NCI-H526 (cell line): ENCODE results near the gene CHD3.
"Not testable (repeated sequence)": the region's sequence is repeated elsewhere in the genome, so short reads cannot be mapped to it uniquely, and the experiment has no call there.

ENCODE experiments used
- DNase-seq, 2 experiments: peaks; one replicate each; lab custom pipeline; 2025; lab: John Stamatoyannopoulos, UW

CHD3 gene

DNA sequence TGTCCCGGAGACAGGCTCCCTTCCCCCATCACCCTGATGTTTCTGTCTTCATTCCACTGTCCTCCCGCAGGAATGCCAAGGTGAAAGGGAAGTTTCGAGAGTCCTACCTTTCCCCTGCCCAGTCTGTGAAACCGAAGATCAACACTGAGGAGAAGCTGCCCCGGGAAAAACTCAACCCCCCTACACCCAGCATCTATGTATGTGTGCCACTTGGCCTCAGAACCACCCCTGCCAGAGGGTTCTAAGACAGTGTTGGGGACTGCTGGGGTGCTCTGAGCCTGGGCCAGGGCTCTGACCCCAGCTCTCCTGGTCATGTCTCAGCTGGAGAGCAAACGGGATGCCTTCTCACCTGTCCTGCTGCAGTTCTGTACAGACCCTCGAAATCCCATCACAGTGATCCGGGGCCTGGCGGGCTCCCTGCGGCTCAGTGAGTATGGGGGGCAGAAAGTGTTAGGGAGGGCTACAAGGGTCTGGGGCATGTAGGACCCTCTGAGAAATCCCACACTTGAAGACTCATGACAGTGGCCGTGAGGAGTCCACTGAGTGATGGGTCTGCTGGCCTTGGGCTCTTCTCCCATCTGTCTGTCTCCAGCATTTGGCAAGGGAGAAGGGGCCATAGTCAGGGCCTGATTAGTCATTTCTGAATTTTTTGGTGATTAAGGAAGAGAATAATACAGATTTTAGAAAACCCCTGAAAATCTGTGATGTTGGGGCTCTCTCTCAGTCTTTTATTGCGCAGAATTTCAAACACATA lies 38.7 kb upstream of the CHD3 start:
- no peak for DNase-seq

DNA sequence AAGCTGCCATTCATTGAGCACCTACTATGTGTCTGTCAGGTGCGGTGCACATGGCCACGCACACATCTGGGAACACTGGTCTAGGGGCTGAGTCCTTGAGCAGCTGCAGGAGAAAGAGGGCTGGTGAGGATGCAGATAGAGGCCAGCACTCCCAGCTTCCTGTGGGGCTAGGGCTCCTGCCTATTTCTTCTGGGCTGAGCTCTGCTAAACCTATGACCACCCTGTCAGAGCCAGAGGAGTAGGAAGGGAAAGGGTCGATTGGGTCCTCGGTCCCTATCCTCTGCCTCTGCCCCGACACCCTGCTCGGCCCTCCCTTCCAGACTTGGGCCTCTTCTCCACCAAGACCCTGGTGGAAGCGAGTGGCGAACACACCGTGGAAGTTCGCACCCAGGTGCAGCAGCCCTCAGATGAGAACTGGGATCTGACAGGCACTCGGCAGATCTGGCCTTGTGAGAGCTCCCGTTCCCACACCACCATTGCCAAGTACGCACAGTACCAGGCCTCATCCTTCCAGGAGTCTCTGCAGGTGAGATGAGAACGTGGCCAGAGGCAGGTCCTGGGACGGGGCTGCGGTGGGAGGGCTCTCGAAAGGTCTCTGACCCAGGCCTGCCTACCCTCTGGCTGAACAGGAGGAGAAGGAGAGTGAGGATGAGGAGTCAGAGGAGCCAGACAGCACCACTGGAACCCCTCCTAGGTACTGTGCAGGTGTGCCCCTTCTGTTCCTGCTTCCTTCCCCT lies 37.7 kb upstream of the CHD3 start:
- no peak for DNase-seq

GRCh38 chr17:7851438-7852261 lies 36.9 kb upstream of the CHD3 start:
- DNase-seq = peak; percentile 42 to 94

DNA sequence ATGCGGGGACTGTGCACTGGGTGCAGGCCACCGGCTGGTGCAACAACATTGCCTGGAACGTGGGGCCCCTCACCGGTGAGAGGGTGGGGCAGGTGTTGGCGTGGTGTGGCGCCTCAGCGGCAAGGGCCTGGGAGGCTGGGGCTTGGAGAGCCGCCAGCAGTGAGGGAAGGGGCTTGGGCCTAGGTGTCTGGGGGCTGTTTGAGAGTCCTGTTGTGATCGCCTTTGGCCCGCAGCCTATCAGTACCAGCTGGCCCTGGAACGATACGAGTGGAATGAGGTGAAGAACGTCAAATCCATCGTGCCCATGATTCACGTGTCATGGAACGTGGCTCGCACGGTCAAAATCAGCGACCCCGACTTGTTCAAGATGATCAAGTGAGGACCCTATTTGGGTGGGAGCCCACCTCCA lies 36.3 kb upstream of the CHD3 start:
- no peak for DNase-seq

DNA sequence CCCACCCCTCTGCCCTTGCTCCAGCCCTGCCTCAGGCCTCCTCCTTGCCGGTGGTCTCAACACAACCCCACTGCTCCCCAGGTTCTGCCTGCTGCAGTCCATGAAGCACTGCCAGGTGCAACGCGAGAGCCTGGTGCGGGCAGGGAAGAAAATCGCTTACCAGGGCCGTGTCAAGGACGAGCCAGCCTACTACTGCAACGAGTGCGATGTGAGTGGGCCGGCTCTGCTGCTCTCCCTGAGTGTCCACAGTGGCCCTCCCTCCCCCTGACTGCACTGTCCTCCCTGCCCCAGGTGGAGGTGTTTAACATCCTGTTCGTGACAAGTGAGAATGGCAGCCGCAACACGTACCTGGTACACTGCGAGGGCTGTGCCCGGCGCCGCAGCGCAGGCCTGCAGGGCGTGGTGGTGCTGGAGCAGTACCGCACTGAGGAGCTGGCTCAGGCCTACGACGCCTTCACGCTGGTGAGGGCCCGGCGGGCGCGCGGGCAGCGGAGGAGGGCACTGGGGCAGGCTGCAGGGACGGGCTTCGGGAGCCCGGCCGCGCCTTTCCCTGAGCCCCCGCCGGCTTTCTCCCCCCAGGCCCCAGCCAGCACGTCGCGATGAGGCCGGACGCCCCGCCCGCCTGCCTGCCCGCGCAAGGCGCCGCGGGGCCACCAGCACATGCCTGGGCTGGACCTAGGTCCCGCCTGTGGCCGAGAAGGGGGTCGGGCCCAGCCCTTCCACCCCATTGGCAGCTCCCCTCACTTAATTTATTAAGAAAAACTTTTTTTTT lies 35.5 kb upstream of the CHD3 start:
- no peak for DNase-seq

GRCh38 chr17:7853691-7854038 lies 34.9 kb upstream of the CHD3 start:
- no peak for DNase-seq

DNA sequence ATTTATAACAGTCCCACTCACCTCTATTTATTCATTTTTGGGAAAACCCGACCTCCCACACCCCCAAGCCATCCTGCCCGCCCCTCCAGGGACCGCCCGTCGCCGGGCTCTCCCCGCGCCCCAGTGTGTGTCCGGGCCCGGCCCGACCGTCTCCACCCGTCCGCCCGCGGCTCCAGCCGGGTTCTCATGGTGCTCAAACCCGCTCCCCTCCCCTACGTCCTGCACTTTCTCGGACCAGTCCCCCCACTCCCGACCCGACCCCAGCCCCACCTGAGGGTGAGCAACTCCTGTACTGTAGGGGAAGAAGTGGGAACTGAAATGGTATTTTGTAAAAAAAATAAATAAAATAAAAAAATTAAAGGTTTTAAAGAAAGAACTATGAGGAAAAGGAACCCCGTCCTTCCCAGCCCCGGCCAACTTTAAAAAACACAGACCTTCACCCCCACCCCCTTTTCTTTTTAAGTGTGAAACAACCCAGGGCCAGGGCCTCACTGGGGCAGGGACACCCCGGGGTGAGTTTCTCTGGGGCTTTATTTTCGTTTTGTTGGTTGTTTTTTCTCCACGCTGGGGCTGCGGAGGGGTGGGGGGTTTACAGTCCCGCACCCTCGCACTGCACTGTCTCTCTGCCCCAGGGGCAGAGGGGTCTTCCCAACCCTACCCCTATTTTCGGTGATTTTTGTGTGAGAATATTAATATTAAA lies 34.4 kb upstream of the CHD3 start:
- DNase-seq = no peak

GRCh38 chr17:7854851-7855659 lies 33.5 kb upstream of the CHD3 start, which contains the start of gene TMEM88:
Gene TMEM88 (plus strand): TSS chr17:7855066. CDS start chr17:7855075, 9 bp downstream.
- no peak for DNase-seq

GRCh38 chr17:7855660-7856010 lies 33.0 kb upstream of the CHD3 start:
- peak in 1 of 2 experiments; percentile 60 for DNase-seq

GRCh38 chr17:7856011-7856810 lies 32.4 kb upstream of the CHD3 start:
- DNase-seq = peak in 1 of 2 experiments; percentile 60

- DNase-seq = peak; percentile 97 to 98
Observed at GRCh38 chr17:7856811-7857712, 31.5 kb upstream of the CHD3 start, which contains the start of gene NAA38. Gene NAA38 (minus strand): TSS chr17:7857559. CDS start chr17:7857463, 96 bp downstream.

GRCh38 chr17:7857713-7858521 lies 30.7 kb upstream of the CHD3 start, which contains the start of gene CYB5D1:
Gene CYB5D1 (plus strand): TSS chr17:7858003. CDS start chr17:7858135, 132 bp downstream.
- peak; percentile 92 for DNase-seq

DNA sequence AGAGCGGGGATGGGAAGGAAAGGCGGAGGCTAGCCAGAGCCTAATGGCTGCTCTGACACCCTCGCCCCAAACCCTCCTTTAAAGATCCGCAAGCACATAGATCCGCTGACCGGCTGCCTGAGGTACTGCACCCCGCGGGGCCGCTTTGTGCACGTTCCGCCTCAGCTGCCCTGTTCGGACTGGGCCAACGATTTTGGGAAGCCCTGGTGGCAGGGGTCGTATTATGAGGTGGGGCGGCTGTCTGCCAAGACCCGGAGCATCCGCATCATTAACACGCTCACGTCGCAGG lies 30.1 kb upstream of the CHD3 start:
- peak in 1 of 2 experiments; percentile 54 for DNase-seq

GRCh38 chr17:7859028-7859427 lies 29.6 kb upstream of the CHD3 start:
- DNase-seq = no peak

DNA sequence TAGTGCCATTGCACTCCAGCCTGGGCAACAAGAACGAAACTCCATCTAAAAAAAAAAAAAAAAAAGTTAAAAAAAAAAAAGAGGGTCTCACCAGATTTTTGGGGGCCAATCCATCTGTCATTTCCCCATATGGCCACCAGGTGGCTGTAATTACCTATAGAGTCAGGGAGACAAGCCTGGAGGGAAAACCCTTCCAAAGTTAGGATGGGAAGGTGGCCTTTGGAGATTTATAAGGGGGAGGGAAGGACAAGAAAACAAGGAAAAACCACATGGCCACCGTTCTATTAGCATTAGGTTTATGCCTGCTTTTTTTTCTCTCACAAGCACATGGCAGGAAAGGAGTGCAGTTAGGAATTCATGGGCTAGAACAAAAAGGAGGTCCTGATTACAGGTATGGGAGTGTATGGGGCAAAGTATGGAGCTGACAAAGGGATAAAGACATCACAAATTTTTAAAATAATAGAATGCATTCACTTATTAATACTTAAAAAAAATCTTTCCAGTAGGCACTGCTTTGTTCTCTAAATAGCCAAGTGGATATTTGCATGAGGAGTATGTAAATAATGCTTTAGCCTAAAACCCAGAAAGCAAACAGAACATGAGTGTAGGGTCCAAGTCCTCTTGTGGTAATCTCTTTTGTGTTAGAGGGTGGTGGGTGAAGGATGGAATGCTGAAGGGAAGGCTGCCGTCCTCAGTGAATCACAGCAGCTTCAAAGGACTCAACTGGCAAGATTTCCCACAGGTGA lies 25.7 kb upstream of the CHD3 start:
- peak; percentile 60 to 67 for DNase-seq

GRCh38 chr17:7864384-7864783 lies 24.2 kb upstream of the CHD3 start:
- not testable (repeated sequence) for DNase-seq
